ENCODE measurements around the gene RTL1.

Gene RTL1

GRCh38 chr14:100882026-100882967, 21.2 kb downstream of the RTL1 start:
- Histone ChIP-seq H3K79me1 (ENCODE audit: low read length) (no peaks in the 10 kb centered on the region), H3K56ac (ENCODE audit: low read length) (no peak overlapping the region), H2AK5ac (ENCODE audit: low read length) (no peak overlapping the region), H3K23ac (ENCODE audit: low read length) (no peak overlapping the region), H3K9ac (ENCODE audit: low read length) (no peak overlapping the region), H4K5ac (ENCODE audit: low read length) (no peak overlapping the region), H3K36me3 (ENCODE audit: control insufficient read depth, insufficient read depth, low read length) (no peaks in the 10 kb centered on the region), H2BK5ac (ENCODE audit: low read length) (no peak overlapping the region), H3K4ac (ENCODE audit: low read depth, low read length) (no peak overlapping the region), H3K27ac (ENCODE audit: low read depth, low read length) (no peak overlapping the region), H2BK120ac (ENCODE audit: low read depth, low read length) (no peak overlapping the region), H3K4me3 (ENCODE audit: low read length) (no peak overlapping the region), H3K79me2 (ENCODE audit: control insufficient read depth, insufficient read depth, low read length) (no peaks in the 10 kb centered on the region), H3K27me3 (ENCODE audit: insufficient read depth, low read length, poor library complexity) (no peaks in the 10 kb centered on the region), H4K8ac (ENCODE audit: low read depth, low read length) (no peak overlapping the region), H3K4me2 (ENCODE audit: low read length) (no peak overlapping the region), H3K18ac (ENCODE audit: low read length) (no peak overlapping the region), H2BK15ac (replicated peaks; ENCODE audit: low read depth) (no peak overlapping the region), H3K4me1 (ENCODE audit: control insufficient read depth, low read depth, low read length) (no peaks in the 10 kb centered on the region)
- no peak for DNase-seq
- no CpG with 5 or more reads among the region's 49 CpGs for WGBS (ENCODE audit: extremely low coverage, insufficient coverage, low lambda C conversion rate)

GRCh38 chr14:100881211-100882025, 22.1 kb downstream of the RTL1 start:
- H2BK5ac ChIP-seq (ENCODE audit: low read length): no peak overlapping the region
- H4K8ac ChIP-seq (ENCODE audit: low read depth, low read length): no peak overlapping the region
- WGBS (ENCODE audit: extremely low coverage, insufficient coverage, low lambda C conversion rate): no CpG with 5 or more reads among the region's 38 CpGs
- DNase-seq: no peak
- no peak overlapping the region for H3K56ac ChIP-seq (ENCODE audit: low read length)
- H3K4me2 ChIP-seq (ENCODE audit: low read length): no peak overlapping the region
- no peaks in the 10 kb centered on the region for H3K4me1 ChIP-seq (ENCODE audit: control insufficient read depth, low read depth, low read length)
- H2AK5ac ChIP-seq (ENCODE audit: low read length): no peak overlapping the region
- H3K9ac ChIP-seq (ENCODE audit: low read length): no peak overlapping the region
- no peak overlapping the region for H3K27ac ChIP-seq (ENCODE audit: low read depth, low read length)
- no peak overlapping the region for H3K4me3 ChIP-seq (ENCODE audit: low read length)
- H3K23ac ChIP-seq (ENCODE audit: low read length): no peak overlapping the region
- H3K27me3 ChIP-seq (ENCODE audit: insufficient read depth, low read length, poor library complexity): no peaks in the 10 kb centered on the region
- no peak overlapping the region for H2BK120ac ChIP-seq (ENCODE audit: low read depth, low read length)
- H4K5ac ChIP-seq (ENCODE audit: low read length): no peak overlapping the region
- no peaks in the 10 kb centered on the region for H3K79me1 ChIP-seq (ENCODE audit: low read length)
- no peak overlapping the region for H2BK15ac ChIP-seq (replicated peaks; ENCODE audit: low read depth)
- H3K18ac ChIP-seq (ENCODE audit: low read length): no peak overlapping the region
- no peaks in the 10 kb centered on the region for H3K36me3 ChIP-seq (ENCODE audit: control insufficient read depth, insufficient read depth, low read length)
- no peaks in the 10 kb centered on the region for H3K79me2 ChIP-seq (ENCODE audit: control insufficient read depth, insufficient read depth, low read length)
- H3K4ac ChIP-seq (ENCODE audit: low read depth, low read length): no peak overlapping the region

- Histone ChIP-seq H2BK120ac (ENCODE audit: low read depth, low read length) (no peak overlapping the region), H3K27ac (ENCODE audit: low read depth, low read length) (no peak overlapping the region), H3K27me3 (ENCODE audit: insufficient read depth, low read length, poor library complexity) (no peaks in the 10 kb centered on the region), H3K79me2 (ENCODE audit: control insufficient read depth, insufficient read depth, low read length) (no peaks in the 10 kb centered on the region), H2BK5ac (ENCODE audit: low read length) (no peak overlapping the region), H2BK15ac (replicated peaks; ENCODE audit: low read depth) (no peak overlapping the region), H3K9ac (ENCODE audit: low read length) (no peak overlapping the region), H3K36me3 (ENCODE audit: control insufficient read depth, insufficient read depth, low read length) (no peaks in the 10 kb centered on the region), H3K4me3 (ENCODE audit: low read length) (no peak overlapping the region), H3K4me1 (ENCODE audit: control insufficient read depth, low read depth, low read length) (no peaks in the 10 kb centered on the region), H3K23ac (ENCODE audit: low read length) (no peak overlapping the region), H3K4me2 (ENCODE audit: low read length) (no peak overlapping the region), H4K8ac (ENCODE audit: low read depth, low read length) (no peak overlapping the region), H3K79me1 (ENCODE audit: low read length) (no peaks in the 10 kb centered on the region), H2AK5ac (ENCODE audit: low read length) (no peak overlapping the region), H3K56ac (ENCODE audit: low read length) (no peak overlapping the region), H3K4ac (ENCODE audit: low read depth, low read length) (no peak overlapping the region), H3K18ac (ENCODE audit: low read length) (no peak overlapping the region), H4K5ac (ENCODE audit: low read length) (no peak overlapping the region)
- WGBS (ENCODE audit: extremely low coverage, insufficient coverage, low lambda C conversion rate): no CpG with 5 or more reads among the region's 34 CpGs
- DNase-seq: no peak
These were observed 23.0 kb downstream of the RTL1 start for GRCh38 chr14:100880271-100881101.

DNA sequence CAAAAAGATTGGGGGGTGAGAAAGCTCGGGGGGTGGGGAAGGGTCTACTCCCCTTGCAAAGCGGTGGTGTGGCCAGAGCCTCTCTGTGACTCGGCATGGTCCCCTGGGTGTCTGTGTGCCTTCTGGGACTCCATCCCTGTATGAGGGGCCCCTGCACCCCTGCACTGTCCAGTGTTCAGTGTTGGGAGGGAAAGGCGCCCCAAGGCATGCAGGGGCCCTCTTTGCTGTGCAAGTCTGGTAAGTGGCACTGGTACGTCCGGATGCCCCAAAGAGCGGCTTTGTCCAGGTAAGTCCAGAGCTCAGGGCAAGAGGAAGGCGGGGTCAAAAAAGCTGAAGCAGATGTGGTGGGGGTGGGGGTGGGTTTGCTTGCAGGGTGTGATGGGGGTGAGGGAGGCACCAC, 23.7 kb downstream of the RTL1 start:
- Histone ChIP-seq H2BK5ac (ENCODE audit: low read length) (no peak overlapping the region), H3K27me3 (ENCODE audit: insufficient read depth, low read length, poor library complexity) (no peaks in the 10 kb centered on the region), H2AK5ac (ENCODE audit: low read length) (no peak overlapping the region), H2BK15ac (replicated peaks; ENCODE audit: low read depth) (no peak overlapping the region), H3K79me1 (ENCODE audit: low read length) (no peaks in the 10 kb centered on the region), H3K18ac (ENCODE audit: low read length) (no peak overlapping the region), H3K27ac (ENCODE audit: low read depth, low read length) (no peak overlapping the region), H3K23ac (ENCODE audit: low read length) (no peak overlapping the region), H3K4me1 (ENCODE audit: control insufficient read depth, low read depth, low read length) (no peaks in the 10 kb centered on the region), H3K4me2 (ENCODE audit: low read length) (no peak overlapping the region), H2BK120ac (ENCODE audit: low read depth, low read length) (no peak overlapping the region), H4K5ac (ENCODE audit: low read length) (no peak overlapping the region), H3K79me2 (ENCODE audit: control insufficient read depth, insufficient read depth, low read length) (no peaks in the 10 kb centered on the region), H3K56ac (ENCODE audit: low read length) (no peak overlapping the region), H3K4me3 (ENCODE audit: low read length) (no peak overlapping the region), H3K9ac (ENCODE audit: low read length) (no peak overlapping the region), H3K4ac (ENCODE audit: low read depth, low read length) (no peak overlapping the region), H4K8ac (ENCODE audit: low read depth, low read length) (no peak overlapping the region), H3K36me3 (ENCODE audit: control insufficient read depth, insufficient read depth, low read length) (no peaks in the 10 kb centered on the region)
- no CpG with 5 or more reads among the region's 8 CpGs for WGBS (ENCODE audit: extremely low coverage, insufficient coverage, low lambda C conversion rate)
- no peak for DNase-seq

DNA sequence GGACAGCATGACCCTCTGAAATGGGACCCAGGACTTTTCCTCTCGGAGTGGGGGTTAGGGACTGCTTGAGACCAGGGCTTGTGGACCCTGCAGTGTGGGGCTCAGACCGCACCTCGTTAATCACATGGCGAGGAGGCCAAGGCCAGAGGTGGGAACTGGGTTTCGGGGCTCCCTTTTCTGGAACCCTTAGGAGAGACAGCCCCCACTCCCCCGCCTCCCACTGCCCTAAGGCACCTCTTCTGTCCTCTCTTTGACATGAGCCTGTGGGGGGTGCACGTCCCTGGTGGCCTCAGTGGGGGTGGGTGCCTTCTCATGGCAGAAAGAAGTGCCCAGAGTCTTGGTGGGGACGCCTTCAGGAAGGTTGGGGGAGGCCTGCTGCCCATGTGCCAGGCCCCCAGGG, 24.3 kb downstream of the RTL1 start:
- no peak overlapping the region for H3K4me2 ChIP-seq (ENCODE audit: low read length)
- H3K23ac ChIP-seq (ENCODE audit: low read length): no peak overlapping the region
- H3K79me2 ChIP-seq (ENCODE audit: control insufficient read depth, insufficient read depth, low read length): no peaks in the 10 kb centered on the region
- H3K4me1 ChIP-seq (ENCODE audit: control insufficient read depth, low read depth, low read length): no peaks in the 10 kb centered on the region
- H4K8ac ChIP-seq (ENCODE audit: low read depth, low read length): no peak overlapping the region
- no peaks in the 10 kb centered on the region for H3K27me3 ChIP-seq (ENCODE audit: insufficient read depth, low read length, poor library complexity)
- H2AK5ac ChIP-seq (ENCODE audit: low read length): no peak overlapping the region
- no peak overlapping the region for H3K4ac ChIP-seq (ENCODE audit: low read depth, low read length)
- H2BK15ac ChIP-seq (replicated peaks; ENCODE audit: low read depth): no peak overlapping the region
- no peak overlapping the region for H3K56ac ChIP-seq (ENCODE audit: low read length)
- no peak overlapping the region for H4K5ac ChIP-seq (ENCODE audit: low read length)
- no peak overlapping the region for H2BK5ac ChIP-seq (ENCODE audit: low read length)
- no CpG with 5 or more reads among the region's 8 CpGs for whole genome bisulfite sequencing (ENCODE audit: extremely low coverage, insufficient coverage, low lambda C conversion rate)
- no peak overlapping the region for H3K9ac ChIP-seq (ENCODE audit: low read length)
- no peak overlapping the region for H3K4me3 ChIP-seq (ENCODE audit: low read length)
- no peaks in the 10 kb centered on the region for H3K79me1 ChIP-seq (ENCODE audit: low read length)
- H3K27ac ChIP-seq (ENCODE audit: low read depth, low read length): no peak overlapping the region
- H3K36me3 ChIP-seq (ENCODE audit: control insufficient read depth, insufficient read depth, low read length): no peaks in the 10 kb centered on the region
- H2BK120ac ChIP-seq (ENCODE audit: low read depth, low read length): no peak overlapping the region
- no peak overlapping the region for H3K18ac ChIP-seq (ENCODE audit: low read length)
- no peak for DNase-seq
